ENCODE data around the gene PITPNM3.

Gene PITPNM3

DNA sequence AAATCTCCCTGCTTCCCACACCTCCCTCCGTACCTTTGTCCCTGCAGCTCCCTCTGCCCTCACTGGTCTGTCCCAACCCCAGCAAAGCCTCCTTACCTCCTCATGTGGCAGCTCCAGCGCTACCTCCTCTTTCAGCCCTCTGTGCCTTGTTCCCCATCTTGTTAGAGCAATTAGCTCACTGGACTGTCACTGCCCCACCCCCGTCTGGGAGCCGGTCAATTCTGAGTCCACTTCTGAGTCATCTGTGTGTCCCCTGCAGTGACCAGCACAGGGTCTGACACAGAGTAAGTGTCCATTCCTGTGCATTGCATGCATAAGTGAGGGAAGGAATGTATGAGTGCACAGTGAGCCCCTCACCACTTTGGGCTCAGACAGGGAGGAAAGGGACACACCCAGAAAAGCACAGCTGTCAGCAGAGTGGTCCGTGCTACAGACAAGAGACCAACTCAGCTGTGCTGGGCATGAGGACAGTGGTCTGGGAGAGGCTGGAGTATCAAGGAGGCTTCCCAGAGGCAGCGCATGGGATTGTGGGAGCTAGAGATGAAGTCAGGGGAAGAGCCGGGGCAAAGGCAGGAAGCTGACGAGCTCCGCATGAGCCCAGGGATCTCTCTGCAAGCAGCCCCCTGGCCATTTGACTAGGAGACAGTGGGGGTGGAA is 45.9 kb downstream of the PITPNM3 start:
- Histone ChIP-seq H3K4me3 (ENCODE audit: low read length) (no peak overlapping the region), H3K4me1 (ENCODE audit: control insufficient read depth, insufficient read depth, low read length) (no peaks in the 10 kb centered on the region; the same call in 1 of the 2 replicates), H3K36me3 (ENCODE audit: control insufficient read depth, insufficient read depth, low read length) (no peaks in the 10 kb centered on the region), H3K27ac (ENCODE audit: low read length) (no peak overlapping the region), H3K9me3 (ENCODE audit: control insufficient read depth, insufficient read depth, low read length) (no peaks in the 10 kb centered on the region), H3K27me3 (ENCODE audit: control insufficient read depth, insufficient read depth, low read length) (no peaks in the 10 kb centered on the region)
- no CpG with 5 or more reads among the region's 9 CpGs for WGBS (ENCODE audit: insufficient coverage, insufficient read length)
- DNase-seq (ENCODE audit: low read depth, low spot score): no peak

DNA sequence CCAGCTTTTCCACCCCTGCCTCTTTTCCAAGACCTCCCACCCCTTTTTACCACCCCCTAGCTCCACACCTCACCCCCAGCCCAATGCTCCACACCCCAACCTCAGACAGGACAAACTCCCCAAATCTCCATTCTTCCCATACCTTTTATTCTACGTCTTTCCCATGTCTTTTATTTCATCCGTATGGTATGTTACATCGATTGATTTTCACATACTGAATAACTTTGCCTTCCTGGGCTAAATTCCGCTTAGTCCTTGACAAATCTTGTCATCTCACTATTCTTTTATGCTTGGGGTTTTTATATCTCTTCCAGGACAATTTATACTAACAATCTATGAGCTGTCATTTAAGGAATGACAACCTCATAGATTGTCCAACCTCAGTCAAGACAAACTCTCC is 46.4 kb downstream of the PITPNM3 start:
- WGBS (ENCODE audit: insufficient coverage, insufficient read length): 100% methylated on average over 3 of the region's 4 CpGs

DNA sequence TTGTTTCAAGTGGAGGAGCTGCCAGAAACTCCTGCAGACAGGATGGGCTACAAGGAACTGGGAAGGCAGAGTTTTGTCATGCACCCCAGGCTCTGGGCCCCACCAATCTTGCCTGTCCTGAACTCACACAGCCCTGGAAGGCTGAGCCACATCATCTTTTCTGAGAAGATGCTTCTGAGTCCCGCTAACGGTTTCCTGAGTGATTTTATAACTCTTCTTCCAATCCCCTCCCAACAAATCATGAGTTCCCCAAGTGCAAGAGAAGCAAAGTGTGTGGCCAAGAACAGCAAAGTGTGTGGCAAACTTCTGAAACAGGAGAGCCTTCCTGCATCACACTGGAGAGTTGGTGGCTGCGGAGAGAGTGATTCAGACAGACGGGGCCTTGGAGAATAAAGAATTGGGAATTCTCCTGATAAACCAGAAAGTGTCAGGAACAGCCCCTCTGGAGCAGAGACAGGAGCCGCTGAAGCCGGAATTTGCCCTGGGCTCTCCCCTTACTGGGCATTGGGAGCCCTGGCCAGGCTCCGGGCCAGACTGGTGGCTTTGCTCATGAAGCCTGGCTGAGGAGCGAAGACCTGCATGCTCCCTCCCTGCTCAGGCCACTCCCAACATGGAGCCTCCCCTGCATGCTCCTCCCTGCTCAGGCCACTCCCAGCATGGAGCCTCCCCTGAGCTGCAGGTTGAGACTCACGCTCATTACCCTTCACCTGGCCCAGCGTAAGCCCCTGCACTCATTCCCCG is 47.2 kb downstream of the PITPNM3 start:
- H3K27me3 ChIP-seq (ENCODE audit: control insufficient read depth, insufficient read depth, low read length): no peaks in the 10 kb centered on the region
- no peaks in the 10 kb centered on the region; the same call in 1 of the 2 replicates for H3K4me1 ChIP-seq (ENCODE audit: control insufficient read depth, insufficient read depth, low read length)
- no peak for DNase-seq (ENCODE audit: low read depth, low spot score)
- H3K9me3 ChIP-seq (ENCODE audit: control insufficient read depth, insufficient read depth, low read length): no peaks in the 10 kb centered on the region
- H3K36me3 ChIP-seq (ENCODE audit: control insufficient read depth, insufficient read depth, low read length): no peaks in the 10 kb centered on the region
- H3K27ac ChIP-seq (ENCODE audit: low read length): no peak overlapping the region
- no CpG with 5 or more reads among the region's 11 CpGs for WGBS (ENCODE audit: insufficient coverage, insufficient read length)
- H3K4me3 ChIP-seq (ENCODE audit: low read length): no peak overlapping the region

More for the DNA sequence above, 46.4 kb downstream of the PITPNM3 start:
- Histone ChIP-seq H3K4me1 (ENCODE audit: control insufficient read depth, insufficient read depth, low read length) (no peaks in the 10 kb centered on the region; the same call in 1 of the 2 replicates), H3K36me3 (ENCODE audit: control insufficient read depth, insufficient read depth, low read length) (no peaks in the 10 kb centered on the region), H3K4me3 (ENCODE audit: low read length) (no peak overlapping the region), H3K27me3 (ENCODE audit: control insufficient read depth, insufficient read depth, low read length) (no peaks in the 10 kb centered on the region), H3K27ac (ENCODE audit: low read length) (no peak overlapping the region), H3K9me3 (ENCODE audit: control insufficient read depth, insufficient read depth, low read length) (no peaks in the 10 kb centered on the region)
- no peak for DNase-seq (ENCODE audit: low read depth, low spot score)

DNA sequence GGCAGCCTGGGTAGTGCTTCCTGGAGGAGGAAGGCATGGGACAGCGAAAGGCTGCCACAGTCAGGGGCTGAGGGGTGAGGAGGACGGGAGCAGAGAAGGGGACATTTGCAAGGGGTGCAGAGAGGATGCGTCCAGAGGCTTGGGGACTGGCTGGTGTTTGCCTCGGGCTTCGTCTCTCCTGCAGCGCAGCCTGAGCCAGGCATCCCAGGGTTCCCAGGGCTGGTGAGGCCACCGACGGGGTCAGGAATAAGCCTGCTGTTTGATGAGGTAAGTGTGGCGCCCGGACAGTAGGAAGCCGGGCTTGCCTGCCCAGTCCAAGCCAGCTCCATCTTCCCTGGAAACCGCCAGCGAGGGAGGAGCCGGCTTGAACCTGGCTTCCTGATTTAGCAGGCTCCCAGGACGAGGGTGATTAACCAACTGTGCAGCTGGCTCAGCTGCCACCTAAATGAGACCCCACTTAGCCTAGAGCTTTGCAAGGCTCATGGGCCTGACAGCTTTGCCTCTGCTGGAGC is 47.8 kb downstream of the PITPNM3 start:
- DNase-seq (ENCODE audit: low read depth, low spot score): no peak
- H3K27ac ChIP-seq (ENCODE audit: low read length): no peak overlapping the region
- H3K4me1 ChIP-seq (ENCODE audit: control insufficient read depth, insufficient read depth, low read length): no peaks in the 10 kb centered on the region; the same call in 1 of the 2 replicates
- no peaks in the 10 kb centered on the region for H3K9me3 ChIP-seq (ENCODE audit: control insufficient read depth, insufficient read depth, low read length)
- no CpG with 5 or more reads among the region's 15 CpGs for WGBS (ENCODE audit: insufficient coverage, insufficient read length)
- H3K36me3 ChIP-seq (ENCODE audit: control insufficient read depth, insufficient read depth, low read length): no peaks in the 10 kb centered on the region
- no peaks in the 10 kb centered on the region for H3K27me3 ChIP-seq (ENCODE audit: control insufficient read depth, insufficient read depth, low read length)
- H3K4me3 ChIP-seq (ENCODE audit: low read length): no peak overlapping the region

DNA sequence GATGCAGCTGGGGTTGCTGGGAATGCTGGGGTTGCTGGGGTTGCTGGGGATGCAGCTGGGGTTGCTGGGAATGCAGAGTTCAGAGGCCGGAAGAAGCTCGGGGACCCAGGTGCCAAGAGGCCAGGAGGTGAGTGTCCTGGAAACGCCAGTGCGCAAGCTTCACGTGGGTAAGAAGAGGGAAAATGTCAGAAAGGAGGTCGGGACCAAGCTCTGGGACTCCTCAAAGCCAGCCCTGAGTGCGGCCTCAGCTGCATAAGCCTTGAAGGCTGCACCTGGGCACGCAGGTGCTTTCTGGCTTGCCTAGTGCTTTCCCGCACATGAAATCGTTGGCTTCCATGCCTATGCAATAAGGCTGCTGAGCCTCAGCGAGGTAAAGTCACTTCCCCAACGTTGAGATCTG is 48.3 kb downstream of the PITPNM3 start:
- no peaks in the 10 kb centered on the region for H3K9me3 ChIP-seq (ENCODE audit: control insufficient read depth, insufficient read depth, low read length)
- H3K4me3 ChIP-seq (ENCODE audit: low read length): no peak overlapping the region
- DNase-seq (ENCODE audit: low read depth, low spot score): no peak
- no peak overlapping the region for H3K27ac ChIP-seq (ENCODE audit: low read length)
- no peaks in the 10 kb centered on the region; the same call in 1 of the 2 replicates for H3K4me1 ChIP-seq (ENCODE audit: control insufficient read depth, insufficient read depth, low read length)
- H3K36me3 ChIP-seq (ENCODE audit: control insufficient read depth, insufficient read depth, low read length): no peaks in the 10 kb centered on the region
- no peaks in the 10 kb centered on the region for H3K27me3 ChIP-seq (ENCODE audit: control insufficient read depth, insufficient read depth, low read length)
- no CpG with 5 or more reads among the region's 12 CpGs for WGBS (ENCODE audit: insufficient coverage, insufficient read length)

DNA sequence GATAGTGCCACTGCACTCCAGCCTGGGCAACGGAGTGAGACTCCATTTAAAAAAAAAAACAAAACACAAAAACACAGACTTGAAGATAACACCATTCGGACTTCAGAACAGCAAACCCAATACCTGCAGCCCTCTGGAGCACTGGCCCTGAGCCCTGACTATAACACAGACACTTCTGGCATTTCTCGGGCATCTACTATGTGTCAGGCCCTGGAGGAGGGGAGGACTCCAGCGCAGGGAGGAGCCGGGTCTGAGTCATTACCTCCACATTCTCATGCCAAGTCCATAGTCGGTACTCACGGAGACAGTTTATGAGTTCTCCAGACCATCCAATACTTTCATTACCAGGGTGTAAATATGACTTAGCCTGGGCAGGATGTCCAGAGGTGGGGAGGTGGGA is 48.8 kb downstream of the PITPNM3 start:
- no CpG with 5 or more reads among the region's 7 CpGs for WGBS (ENCODE audit: insufficient coverage, insufficient read length)
- Histone ChIP-seq H3K27me3 (ENCODE audit: control insufficient read depth, insufficient read depth, low read length) (no peaks in the 10 kb centered on the region), H3K4me3 (ENCODE audit: low read length) (no peak overlapping the region), H3K27ac (ENCODE audit: low read length) (no peak overlapping the region), H3K4me1 (ENCODE audit: control insufficient read depth, insufficient read depth, low read length) (no peaks in the 10 kb centered on the region; the same call in 1 of the 2 replicates), H3K36me3 (ENCODE audit: control insufficient read depth, insufficient read depth, low read length) (no peaks in the 10 kb centered on the region), H3K9me3 (ENCODE audit: control insufficient read depth, insufficient read depth, low read length) (peaks cover 2% of the 10 kb centered on the region; the same call in 1 of the 2 replicates)
- DNase-seq (ENCODE audit: low read depth, low spot score): no peak

DNA sequence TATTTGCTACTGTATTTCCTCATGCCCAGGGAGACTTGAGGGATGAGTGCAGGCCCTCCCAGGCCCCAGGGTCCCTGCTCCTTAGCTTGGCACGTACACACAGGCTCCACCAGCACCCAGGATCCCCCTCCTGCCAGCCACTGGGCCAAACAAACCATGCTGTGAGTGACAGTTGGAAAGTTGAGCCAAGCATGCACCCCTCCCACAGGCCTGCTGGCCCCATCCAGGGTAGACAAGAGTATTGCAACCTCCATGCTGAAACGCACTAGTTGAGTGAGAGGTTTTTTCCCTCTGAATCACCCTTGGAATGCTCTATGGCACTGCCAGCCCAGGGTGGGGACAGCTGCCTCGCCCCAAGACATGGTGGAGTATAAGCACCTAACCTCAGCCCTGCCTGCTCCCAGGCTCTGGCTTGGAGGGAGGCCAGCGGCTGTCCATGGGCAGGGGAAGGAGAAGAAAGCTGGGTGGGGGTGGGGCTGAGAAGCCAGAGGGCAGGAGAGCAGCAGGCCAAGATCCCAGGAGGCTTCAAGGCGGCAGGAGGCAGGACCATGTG is 49.6 kb downstream of the PITPNM3 start:
- Histone ChIP-seq H3K4me3 (ENCODE audit: low read length) (no peak overlapping the region), H3K27me3 (ENCODE audit: control insufficient read depth, insufficient read depth, low read length) (no peaks in the 10 kb centered on the region), H3K9me3 (ENCODE audit: control insufficient read depth, insufficient read depth, low read length) (peaks cover 2% of the 10 kb centered on the region; the same call in 1 of the 2 replicates), H3K36me3 (ENCODE audit: control insufficient read depth, insufficient read depth, low read length) (no peaks in the 10 kb centered on the region), H3K27ac (ENCODE audit: low read length) (no peak overlapping the region), H3K4me1 (ENCODE audit: control insufficient read depth, insufficient read depth, low read length) (no peaks in the 10 kb centered on the region; the same call in 1 of the 2 replicates)
- DNase-seq (ENCODE audit: low read depth, low spot score): no peak
- no CpG with 5 or more reads among the region's 5 CpGs for WGBS (ENCODE audit: insufficient coverage, insufficient read length)

DNA sequence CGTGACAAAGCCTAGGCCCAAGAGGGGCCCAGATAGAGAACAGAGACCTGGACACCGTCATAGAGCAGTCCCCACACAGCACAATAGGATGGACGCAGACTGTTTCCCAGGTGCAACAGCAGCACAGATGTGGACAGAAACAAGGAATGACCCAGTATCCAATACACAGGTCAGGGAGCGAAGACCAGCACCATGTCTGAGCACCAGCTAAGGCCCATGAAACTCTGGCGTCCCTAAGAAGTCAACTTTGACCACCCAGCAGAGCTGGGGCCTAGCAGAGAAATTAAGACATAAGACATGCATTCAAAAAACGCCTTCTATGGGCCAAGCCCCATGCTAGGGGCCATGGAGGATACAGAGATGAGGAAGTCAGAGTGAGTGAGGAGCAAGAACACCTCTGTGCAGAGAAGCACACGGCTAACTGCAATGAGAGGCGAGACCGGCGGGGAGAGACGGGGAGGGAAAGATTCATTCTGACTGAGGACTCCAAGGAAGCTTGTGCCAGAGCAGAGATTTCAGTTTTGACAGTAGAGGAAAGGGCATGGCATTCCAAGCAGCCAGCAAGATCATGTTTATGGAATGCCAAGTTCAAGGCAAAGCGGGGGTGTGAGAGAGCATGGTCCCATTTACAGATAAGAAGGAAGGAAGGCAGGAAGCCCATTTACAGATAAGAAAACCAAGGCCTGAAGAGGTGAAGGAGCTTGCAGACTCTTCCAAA is 50.8 kb downstream of the PITPNM3 start:
- Histone ChIP-seq H3K27ac (ENCODE audit: low read length) (no peak overlapping the region), H3K9me3 (ENCODE audit: control insufficient read depth, insufficient read depth, low read length) (peaks cover 2% of the 10 kb centered on the region; the same call in 1 of the 2 replicates), H3K27me3 (ENCODE audit: control insufficient read depth, insufficient read depth, low read length) (no peaks in the 10 kb centered on the region), H3K4me1 (ENCODE audit: control insufficient read depth, insufficient read depth, low read length) (no peaks in the 10 kb centered on the region; the same call in 1 of the 2 replicates), H3K36me3 (ENCODE audit: control insufficient read depth, insufficient read depth, low read length) (no peaks in the 10 kb centered on the region), H3K4me3 (ENCODE audit: low read length) (no peak overlapping the region)
- DNase-seq (ENCODE audit: low read depth, low spot score): no peak
- no CpG with 5 or more reads among the region's 12 CpGs for WGBS (ENCODE audit: insufficient coverage, insufficient read length)

DNA sequence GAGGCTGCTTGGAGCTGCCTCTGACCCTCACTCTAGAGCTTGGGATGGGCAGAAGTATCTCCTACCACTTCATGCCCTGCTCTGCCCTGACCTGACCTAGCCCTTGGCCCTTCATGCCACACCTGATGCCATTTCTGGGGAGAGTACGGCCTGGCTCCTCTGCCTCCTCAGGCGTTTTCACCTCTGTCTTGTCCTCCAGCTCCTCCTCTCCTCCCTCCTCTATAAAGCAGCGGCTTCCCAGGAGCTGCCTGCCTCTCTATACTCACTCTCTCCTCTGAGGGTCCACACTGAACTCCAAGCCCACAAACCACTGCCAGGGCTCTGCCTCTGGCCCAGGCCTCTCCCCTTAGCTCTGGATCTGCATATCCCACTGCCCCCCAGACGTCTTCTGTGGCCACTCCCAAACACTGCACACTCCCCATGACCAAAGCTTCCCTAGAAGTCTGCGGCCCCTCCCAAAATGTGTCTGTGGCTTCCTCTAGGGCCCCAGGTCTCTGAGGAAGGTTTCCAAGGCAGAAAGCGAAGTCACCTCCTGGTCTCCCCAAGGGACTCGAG is 52.6 kb downstream of the PITPNM3 start:
- H3K9me3 ChIP-seq (ENCODE audit: control insufficient read depth, insufficient read depth, low read length): peaks cover 2% of the 10 kb centered on the region; the same call in 1 of the 2 replicates
- H3K36me3 ChIP-seq (ENCODE audit: control insufficient read depth, insufficient read depth, low read length): no peaks in the 10 kb centered on the region
- DNase-seq (ENCODE audit: low read depth, low spot score): no peak
- H3K4me1 ChIP-seq (ENCODE audit: control insufficient read depth, insufficient read depth, low read length): no peaks in the 10 kb centered on the region; the same call in 1 of the 2 replicates
- no peak overlapping the region for H3K4me3 ChIP-seq (ENCODE audit: low read length)
- WGBS (ENCODE audit: insufficient coverage, insufficient read length): no CpG with 5 or more reads among the region's 7 CpGs
- H3K27me3 ChIP-seq (ENCODE audit: control insufficient read depth, insufficient read depth, low read length): no peaks in the 10 kb centered on the region
- H3K27ac ChIP-seq (ENCODE audit: low read length): no peak overlapping the region

All from iPS DF 6.9 (cell line).